Stimulated activated CD4-positive, alpha-beta T cell treated with anti-CD3 and anti-CD28 coated beads, Interleukin-2, amount 100 ng/mL, for 4 hours (primary cell): ENCODE results near the gene TMPRSS13.
"Not testable (repeated sequence)": the region's sequence is repeated elsewhere in the genome, so short reads cannot be mapped to it uniquely, and the experiment has no call there.

Experiments used
- DNase-seq: peaks from one replicate; pipeline ENCODE4 v3.0.0-alpha.2; 2020; ENCODE audit warnings: low read depth

Gene TMPRSS13

DNA sequence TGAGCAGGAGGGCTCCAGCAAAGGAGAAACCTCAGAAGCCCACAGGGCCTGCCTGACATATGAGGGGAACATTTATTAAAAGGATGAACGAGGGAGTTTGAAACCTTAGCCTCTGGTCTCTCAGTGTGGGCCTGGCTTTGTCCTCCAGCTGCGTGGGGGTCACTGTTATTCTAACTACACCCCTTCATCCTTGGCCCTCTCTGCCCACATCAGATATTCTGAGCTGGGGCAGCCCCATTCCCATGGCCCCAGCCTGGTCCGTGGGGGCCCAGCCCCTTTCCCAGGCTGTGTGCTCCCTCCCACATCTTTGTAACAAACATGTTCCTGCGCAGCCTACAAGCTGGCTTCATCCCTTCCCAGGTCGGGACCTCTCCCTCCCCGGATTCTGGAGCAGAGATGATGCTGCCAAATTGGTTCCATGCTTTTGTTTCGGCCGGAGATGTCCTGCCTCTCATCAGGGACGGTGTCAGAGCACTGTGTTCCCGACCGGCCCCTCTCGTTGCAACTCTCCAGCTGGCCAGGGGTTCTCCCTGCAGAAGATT lies 56.7 kb downstream of the TMPRSS13 start:
- DNase-seq, result no peak

DNA sequence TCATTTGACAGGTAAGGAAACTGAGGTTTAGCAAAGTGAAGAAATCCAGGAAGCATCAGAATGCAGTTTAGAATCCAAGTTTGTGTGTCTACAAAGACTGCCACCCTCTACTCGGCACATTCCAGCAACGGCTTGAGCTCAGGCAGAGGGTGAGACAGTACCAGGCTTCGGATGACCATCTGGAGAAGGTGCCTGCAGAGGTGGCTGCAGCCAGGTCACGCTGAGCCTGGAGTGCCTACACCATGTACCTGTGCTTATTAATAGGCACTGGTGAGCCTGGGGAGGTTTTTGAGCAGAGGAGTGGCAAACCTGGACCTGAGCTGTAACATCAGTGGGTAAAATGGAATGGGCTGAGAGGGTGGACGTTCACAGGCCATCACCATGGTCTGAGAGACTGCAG lies 57.4 kb downstream of the TMPRSS13 start:
- no peak for DNase-seq

DNA sequence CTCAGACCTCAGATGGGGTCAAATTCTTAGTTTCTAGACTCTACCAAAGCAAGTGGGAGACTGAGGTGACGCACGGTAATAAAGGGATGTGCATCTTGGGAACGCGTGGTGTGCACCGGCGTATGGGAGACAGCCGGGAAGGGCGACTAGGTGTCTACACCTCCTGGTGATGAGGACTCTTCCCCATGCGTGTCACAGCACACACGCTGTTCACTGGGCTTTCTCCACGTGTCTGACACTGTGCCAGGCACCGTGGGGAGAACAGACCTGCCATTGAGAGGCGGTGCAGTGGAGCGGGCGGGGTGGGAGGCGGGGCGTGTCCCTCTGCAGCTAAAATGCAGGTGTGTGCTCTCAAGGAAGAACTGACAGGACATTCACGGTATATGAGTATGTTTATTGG lies 58.0 kb downstream of the TMPRSS13 start:
- DNase-seq, result no peak

DNA sequence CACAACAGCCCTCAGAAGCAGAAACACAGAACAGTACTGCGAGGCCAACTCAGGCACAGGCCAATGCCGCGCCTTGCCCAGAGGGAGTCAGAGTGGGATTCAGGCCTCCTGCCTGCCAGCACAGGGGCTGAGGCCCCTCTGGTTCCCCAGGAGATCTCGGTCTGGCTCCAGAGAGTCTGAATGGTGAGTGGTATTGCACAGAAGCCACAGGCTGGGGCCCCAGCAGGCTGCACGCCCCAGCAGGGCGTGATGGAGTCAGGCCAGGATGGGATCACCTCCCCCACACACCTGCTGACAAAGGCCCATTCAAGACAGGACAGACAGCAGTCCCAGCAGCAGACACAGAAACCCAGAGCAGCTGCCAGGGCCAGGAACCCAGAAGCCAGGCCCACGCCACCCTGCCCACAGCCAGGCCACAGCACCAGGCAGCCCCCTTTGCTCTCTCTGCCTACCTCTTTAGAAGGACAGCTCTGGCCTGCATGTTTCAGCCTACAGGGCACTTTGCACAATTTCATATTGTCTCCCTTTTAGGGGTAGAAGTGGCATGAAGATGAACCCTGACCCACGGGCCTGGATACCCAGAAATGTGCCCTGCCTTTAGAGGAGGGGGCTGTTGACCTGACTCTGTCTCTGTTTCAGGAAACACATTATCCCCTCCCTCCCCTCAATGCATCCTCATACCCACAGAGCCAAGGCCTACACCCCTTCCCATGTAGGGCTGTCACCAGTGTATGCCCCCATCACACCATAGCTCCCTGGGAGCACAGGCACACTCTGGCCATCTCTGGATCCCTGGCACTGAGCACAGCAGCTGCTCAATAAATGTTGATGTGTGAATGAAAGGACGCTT lies 58.9 kb downstream of the TMPRSS13 start:
- no peak for DNase-seq

DNA sequence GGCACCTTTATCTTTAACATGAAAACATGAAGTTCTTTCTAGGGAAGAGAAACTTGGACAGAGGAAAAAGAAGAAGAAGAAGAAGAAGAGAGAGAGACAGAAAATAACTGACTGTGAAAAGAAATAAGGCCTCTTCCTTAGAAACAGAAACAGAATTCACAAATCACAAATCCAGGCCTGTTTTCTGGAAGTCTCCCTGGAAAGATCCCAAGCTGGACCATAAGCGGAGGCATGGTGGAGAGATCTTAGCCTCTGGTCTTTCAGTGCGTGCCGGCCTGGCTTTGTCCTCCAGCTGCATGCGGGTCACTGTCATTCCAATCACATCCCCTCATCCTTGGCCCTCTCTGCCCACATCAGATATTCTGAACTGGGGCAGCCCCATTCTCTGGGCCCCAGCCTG lies 59.6 kb downstream of the TMPRSS13 start:
- no peak for DNase-seq

DNA sequence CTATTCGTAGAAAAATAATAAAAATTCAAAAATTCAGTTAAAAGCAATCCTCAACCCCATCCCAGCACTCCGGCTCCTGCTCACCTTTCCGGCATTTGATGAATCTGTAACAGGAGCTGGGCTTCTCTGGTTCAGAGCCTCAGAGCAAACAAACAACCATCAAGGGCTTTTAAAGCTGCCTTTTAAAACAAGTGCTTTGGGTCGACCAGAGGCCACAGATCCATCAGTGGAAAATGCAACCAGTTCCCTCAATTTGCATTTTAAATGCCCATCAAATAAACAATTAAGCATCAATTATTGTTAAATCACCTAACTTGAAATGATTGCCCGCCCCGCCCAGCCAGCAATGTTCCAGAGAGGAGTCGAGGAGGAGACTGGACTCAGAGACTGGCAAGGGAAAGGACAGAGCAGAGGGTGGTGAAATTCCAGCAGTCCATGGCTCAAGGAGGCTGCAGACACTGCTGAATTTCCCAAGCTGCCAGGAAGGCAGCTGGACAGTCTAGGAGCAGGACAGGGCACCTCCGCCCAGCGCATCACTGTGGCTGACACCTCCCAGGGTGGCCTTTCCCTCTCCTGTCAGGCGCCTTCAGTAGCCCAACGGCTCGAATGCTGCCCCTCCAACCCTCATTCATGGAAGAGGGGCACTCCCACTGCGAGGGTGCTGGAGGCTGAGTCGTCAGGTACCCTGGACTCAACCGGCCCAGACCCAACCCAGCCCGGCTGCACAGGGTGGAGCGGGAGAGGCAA lies 60.2 kb downstream of the TMPRSS13 start:
- no peak for DNase-seq

DNA sequence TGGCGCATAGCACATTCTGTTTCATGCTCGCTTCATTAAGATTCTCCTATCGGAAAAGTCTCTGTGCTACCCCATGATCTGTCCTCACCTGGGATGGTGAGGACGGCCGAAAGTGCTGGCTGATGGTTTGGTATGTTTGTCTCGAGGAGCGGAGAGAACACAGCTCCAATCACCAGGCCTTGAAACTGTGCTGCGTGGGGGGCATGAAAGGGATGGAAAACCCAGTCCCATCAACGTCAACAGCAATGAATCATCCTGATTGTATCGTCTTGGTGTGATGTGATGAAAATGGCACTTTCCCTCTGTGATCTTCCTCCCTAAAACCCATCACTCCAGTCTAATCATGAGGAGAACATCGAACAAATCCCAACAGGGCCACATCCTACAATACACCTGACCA lies 61.1 kb downstream of the TMPRSS13 start:
- DNase-seq, result no peak

DNA sequence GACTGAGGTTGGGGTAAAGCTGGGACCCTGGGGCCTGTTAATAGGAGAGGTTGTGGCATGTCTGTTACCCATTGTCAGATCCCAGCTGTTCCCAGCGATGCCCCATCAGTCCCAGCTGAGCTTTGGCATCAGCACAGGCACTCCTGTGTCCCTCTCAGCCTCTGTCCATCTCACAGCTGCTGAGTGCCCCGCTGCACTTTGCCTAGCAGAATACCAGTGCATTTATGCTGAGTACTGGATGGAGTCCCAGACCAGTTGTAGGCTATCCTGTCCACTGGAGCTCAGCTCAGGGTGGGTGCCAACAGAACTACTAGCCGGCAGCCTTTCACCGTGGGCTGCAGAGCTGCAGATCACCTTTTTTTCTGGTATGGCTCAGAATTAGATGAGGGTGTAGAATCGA lies 62.7 kb downstream of the TMPRSS13 start:
- no peak for DNase-seq

DNA sequence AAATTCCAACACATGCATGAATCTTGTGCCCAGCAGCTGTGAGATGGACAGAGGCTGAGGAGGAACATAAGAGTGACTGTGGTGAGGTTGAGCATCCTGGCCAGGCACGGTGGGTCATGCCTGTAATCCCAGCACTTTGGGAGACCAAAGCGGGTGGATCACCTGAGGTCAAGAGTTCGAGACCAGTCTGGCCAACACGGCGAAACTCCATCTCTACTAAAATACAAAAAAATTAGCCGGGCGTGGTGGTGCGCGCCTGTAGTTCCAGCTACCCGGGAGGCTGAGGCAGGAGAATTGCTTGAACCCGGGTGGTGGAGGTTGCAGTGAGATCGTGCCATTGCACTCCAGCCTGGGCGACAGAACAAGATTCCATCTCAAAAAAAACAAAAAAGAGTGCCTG lies 63.7 kb downstream of the TMPRSS13 start:
- DNase-seq, result not testable (repeated sequence)

DNA sequence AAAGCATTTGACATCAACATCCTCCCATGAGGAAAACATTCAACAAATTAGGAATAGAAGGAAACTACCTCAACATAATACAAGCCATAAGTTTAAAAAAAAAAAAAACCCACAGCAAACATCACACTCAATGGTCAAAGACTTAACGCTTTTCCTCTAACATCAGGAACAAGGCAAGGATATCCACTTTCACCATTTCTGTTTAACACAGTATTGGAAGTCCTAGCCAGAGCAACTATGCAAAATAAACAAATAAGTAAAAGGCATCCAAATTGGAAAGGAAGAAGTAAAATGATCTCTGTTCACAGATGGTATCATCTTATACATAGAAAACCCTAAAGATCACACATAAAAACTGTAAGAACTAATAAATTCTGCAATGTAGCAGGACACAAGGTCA lies 65.8 kb downstream of the TMPRSS13 start:
- DNase-seq, result no peak

DNA sequence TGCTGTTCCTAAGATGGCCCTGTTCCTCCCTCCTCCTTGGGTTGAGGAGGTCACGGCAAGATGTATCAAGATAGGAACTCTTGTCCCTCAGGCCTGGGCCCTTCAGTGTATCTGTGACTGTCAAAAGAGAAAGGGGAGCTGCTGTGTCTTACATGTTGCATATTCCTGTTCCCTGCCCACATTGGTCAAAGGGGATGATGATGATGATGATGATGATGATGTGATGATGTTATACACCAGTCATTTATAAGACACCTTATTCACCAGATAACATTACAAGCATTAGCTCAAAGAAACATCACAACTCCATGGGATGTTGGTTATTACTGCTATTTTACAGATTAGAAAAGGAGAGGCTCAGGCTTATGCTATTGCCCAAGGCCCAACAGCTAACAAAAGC lies 66.4 kb downstream of the TMPRSS13 start:
- no peak for DNase-seq

DNA sequence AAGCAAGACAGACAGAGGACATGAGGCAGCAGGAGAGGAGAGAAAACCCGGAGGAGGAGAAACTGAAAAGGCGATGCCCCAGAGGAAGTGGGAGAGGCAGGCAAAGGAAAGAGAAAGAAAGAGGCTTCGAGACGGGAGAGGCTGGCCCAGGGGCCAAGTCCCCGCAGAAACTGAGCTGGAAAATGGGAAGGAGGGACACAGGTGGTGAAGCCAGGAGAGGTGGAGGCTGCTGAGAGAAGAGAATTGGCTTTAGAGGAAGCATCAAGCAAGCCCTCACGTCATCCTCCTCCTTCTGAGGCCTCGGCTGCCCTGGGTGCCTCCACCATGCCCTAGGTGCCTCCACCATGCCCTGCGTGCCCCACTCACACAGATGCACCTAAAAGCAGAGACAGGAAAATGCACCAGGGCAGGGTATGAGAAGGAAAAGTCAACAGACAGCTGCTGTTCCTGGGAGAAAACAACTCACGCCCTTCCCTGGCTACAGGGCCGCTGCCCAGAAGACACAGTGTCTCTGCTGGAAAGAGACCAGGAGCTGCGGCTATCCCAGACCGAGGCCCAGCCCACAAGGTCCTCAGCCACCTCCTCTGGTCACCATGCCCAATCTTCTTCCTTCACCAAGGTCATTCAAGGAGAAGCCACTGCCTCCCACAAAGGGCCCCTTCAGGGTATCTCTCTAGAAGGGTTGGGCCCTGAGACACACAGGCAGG lies 67.0 kb downstream of the TMPRSS13 start:
- no peak for DNase-seq

DNA sequence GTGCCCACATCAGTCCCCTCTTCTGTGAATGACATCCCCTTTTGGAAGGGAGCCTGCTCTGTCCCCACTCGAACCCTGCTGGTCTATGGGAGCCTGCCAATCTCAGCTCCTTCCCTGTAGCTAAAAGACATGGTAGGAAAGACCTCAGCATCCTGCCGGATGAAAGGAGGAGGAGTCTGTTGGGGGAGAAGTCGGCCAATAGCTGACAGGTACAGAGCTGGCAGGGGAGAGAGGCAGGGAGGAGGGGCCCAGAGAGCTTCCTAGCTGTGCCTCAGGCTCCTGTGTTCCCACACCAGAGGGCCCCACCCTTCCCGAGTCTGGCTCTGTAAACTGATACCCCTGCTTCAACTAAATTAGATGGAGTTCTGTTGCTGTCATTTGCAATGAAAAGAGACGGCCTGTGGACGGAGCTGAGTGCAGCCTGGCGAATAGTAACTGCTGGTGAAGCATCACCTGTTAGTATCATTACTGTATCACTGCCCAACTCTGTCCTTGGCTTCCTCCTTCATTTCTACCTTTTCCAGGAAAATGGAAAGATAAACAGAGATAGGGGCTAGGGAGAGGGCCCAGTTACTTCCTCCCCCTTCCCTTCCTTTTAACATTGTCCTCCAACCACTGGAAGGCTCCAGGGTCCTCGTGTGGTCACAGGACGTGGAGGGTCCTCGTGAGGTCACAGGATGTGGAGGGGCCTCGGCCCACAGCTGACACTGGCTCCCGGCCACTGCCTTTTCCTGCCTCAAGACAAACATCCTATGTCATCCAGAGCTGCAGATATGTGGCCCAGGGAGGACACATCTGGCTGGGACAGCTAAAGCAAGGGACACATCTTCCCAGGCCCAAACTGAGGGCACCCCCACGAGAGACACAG lies 67.8 kb downstream of the TMPRSS13 start:
- DNase-seq, result no peak

DNA sequence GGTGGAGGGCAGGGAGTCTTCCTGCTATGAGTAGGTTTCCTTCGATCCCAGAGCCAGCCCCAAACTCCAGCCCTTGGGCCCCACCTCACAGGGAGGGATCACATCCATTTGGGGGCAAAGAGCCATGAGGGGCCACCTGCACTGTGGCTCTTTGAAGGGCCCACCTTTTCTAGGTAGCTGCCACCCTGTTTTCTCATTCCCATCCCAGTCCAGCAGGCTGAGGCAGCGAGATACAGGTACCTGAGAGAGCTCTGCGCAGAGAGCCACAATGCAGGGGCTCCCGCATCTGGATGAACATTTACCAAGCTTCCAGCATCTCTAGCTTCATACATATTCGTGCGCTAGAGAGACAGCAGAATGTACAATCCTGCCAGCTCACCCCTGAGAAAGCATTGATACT lies 69.1 kb downstream of the TMPRSS13 start:
- no peak for DNase-seq

DNA sequence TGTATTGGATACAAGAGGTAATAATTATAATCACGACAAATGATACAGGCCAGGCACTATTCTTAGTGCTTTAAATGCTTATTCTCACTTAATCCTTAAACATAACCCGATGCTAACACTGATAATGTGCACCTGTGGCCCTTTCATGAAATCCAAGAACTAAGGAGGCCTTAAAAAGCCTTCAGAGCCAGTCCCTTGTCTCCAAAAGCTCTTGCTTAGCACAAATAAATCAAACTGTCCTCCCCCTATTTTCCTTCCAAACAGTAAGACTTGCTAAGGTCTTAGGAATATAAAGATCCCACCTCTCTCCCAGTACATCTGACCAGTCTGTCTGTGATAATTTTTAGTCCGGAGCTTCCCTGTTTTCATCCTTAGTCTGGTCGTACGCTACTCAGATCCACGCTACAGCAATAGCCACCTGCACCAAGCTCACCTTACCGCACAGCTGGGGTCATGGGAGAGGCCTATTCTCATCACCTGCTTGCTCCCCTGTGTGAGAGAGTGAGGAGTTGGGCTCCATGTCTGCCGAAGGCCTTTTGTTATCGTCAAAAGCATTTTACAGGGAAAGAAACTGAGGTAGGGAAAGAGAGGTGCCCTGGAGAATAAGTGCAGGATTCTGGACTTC lies 69.6 kb downstream of the TMPRSS13 start:
- no peak for DNase-seq

DNA sequence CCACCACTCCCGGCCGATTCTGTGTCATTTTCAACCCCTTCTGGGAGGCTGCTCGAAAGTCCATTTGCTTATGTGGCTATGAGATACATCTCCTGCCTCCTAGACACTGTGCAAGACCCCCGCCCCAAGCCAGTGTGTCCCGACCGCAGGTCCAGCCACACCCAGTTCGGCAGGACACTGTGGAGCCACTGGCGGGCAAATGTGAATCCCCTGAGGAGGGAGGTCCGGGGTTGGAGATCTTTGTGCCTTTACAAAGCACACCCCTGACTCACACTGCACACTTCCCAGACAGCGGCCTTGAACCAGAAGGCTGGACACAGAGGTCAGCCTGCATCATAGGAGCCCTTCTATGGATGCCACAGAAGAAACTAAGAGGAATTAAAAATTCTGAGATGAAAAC lies 70.1 kb downstream of the TMPRSS13 start:
- DNase-seq, result no peak

DNA sequence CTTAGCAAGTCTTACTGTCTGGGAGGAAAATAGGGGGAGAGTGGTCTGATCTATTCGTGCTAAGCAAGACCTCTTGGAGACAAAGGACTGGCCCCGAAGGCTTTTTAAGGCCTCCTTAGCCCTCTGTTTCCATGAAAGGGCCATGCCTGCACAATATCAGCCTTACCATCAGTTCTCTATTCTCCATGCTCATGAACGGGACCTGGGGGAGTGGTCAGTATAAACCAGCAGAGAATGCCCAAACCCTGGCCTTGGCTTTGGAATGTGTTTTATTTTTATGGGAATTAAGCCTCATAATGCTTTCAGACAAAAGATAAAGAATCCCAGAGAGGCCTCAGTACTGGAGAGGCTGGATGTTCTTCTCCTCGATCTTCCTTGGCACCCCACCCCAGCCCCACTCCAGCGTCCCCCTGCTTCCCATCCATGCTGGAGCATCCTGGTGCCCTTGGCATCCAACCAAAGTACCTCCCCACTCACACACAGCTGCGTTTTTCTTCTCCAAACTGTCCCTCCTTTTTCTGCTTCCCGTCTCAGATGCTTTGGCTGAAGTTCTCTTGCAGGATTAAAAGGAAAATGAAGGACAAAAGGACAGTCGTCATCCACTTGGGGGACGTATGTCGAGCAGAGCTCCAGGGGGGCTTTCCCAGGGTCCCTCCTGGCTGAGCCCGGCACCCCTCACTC lies 71.3 kb downstream of the TMPRSS13 start:
- no peak for DNase-seq

DNA sequence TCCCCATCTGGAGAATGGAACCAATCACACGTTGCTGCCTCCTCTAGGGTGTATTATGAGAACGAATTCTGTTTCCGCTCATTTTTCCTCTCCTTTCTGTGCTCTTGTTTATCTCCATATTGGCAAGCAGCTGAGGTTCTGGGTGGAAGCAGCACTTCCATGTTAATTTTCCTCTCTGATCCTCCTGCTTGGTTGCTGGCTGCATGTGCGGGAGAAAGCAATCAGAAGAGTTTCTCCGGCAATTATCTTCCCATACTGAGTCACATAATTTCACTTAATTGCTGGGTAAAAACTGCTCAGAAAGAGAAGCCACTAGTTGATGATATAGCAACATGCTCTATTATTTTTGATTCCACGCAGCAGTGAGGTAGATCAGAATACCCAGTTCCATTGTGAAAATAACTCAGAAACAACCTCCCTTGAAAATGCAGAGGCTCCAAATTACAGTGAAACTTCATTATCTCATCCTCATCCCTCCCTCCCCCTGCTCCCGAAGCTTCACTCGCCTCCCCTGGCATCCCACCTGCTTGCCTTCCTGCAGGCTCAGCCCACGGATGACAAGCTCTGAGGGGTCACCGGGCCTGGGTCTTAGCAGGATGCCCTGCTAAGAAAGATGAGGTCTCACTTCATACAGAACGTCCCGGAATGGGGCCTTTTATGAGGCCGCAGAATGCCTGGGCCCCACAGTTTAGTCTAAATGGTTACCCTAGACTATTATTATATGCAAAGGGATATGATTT lies 73.1 kb downstream of the TMPRSS13 start:
- DNase-seq, result no peak

DNA sequence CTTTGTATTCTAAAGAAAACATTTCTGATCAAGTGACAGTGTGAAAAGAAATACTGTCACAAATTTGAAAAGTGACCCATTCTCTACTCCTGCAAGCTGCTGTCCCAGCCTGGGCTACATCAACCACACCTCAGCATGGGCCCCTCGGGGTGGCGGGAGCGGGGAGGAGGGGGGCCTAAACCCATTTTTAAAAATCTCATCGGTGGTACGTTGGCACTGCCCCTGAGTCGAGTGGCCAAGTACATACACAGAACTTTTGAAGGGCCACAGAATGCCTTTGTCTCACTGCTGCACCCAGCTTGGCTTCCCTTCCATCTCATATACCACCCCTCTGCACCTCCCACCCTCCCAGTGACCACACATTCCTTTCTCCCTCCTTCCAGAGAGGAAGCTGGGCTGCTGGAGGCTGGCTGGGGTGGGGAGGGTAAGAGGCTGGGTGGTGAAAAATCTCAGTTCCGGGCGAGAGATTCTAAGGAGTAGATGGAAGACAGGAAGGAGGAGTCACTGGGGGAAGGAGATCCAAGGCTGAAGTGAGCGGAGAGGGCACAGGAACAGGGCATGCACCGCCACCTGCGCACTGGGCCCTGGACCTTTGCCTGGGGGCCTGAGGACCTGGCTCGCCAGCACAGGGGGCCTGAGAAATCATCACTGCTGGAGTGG lies 73.9 kb downstream of the TMPRSS13 start:
- no peak for DNase-seq
